Measurements from ENCODE around the gene ITGB3.

ITGB3 gene

DNA sequence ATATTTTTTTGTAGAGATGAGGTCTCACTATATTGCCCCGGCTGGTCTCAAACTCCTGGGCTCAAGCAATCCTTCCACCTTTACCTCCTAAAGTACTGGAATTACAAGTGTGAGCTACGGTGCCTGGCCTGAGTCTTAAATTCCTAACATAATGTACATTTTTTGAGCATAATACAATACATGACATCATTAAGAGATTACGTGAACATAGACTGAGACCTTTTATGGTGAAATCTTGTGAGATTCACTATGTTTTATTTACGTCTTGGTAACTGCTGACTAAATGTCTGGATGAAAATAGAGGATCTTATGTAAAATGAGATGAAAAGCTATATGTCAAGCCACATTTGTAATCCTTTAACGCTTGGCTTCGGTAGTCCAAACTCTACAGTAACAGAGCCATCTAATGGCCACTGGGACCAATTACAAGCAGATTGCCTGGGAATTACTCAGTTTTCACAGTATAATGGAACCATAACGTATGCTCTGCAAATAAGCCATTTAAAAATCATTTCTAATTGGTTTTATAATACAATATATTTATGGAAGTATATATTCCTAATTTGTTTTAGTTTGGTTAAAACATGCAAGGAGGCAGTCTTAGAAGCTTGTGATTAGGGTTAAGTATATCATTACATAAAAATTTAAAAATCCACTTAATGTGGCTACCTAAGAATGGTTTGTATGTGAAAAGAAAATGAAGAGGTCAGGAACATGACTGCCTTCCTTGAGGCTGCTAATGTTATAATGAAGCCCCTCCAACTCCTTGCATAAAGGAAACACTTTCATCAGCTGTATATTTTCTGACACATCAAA, 62.0 kb downstream of the ITGB3 start:
- TF ChIP-seq, protein P1, sequence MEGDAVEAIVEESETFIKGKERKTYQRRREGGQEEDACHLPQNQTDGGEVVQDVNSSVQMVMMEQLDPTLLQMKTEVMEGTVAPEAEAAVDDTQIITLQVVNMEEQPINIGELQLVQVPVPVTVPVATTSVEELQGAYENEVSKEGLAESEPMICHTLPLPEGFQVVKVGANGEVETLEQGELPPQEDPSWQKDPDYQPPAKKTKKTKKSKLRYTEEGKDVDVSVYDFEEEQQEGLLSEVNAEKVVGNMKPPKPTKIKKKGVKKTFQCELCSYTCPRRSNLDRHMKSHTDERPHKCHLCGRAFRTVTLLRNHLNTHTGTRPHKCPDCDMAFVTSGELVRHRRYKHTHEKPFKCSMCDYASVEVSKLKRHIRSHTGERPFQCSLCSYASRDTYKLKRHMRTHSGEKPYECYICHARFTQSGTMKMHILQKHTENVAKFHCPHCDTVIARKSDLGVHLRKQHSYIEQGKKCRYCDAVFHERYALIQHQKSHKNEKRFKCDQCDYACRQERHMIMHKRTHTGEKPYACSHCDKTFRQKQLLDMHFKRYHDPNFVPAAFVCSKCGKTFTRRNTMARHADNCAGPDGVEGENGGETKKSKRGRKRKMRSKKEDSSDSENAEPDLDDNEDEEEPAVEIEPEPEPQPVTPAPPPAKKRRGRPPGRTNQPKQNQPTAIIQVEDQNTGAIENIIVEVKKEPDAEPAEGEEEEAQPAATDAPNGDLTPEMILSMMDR (IDR thresholded peaks at IDR 0.05): peak; percentile 84

DNA sequence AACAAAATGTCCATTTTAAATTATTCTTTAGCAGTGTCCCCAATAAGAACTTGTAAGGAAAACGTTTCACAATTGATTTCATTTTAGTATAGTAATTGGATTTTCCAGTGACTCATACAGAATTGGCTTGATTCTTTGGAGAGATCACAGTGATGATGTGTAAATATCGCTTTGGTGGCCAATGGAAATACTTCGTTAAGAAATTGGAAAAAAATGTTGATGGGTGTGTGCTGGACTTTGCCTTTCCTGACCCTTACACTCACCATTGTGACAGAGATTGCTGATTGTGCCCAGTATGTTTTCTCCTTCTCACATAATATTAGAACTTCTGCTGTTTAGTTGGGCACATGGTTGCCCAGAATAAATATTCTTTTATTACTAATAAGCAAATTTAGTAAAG, 62.7 kb downstream of the ITGB3 start:
- TF ChIP-seq, protein P1 (IDR thresholded peaks at IDR 0.05): no peak

DNA sequence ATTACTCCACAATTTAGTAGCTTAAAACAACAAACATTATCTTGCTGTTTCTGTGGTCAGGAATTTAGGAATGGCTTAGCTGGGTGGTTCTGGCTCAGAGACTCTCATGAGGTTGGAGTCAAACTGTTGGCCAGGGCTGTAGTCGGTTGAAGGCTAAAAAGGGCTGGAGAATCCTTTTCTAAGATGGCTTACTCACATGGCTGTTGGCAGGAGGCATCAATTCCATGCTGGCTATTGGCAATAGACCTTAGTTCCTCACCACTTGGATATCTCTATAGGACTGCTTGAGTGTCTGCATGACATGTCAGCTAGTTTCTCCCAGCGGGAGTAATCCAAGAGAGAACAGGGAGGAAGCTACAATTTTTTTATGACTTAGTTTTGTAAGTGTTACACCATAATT, 63.5 kb downstream of the ITGB3 start:
- TF ChIP-seq, protein P1 (IDR thresholded peaks at IDR 0.05): no peak

DNA sequence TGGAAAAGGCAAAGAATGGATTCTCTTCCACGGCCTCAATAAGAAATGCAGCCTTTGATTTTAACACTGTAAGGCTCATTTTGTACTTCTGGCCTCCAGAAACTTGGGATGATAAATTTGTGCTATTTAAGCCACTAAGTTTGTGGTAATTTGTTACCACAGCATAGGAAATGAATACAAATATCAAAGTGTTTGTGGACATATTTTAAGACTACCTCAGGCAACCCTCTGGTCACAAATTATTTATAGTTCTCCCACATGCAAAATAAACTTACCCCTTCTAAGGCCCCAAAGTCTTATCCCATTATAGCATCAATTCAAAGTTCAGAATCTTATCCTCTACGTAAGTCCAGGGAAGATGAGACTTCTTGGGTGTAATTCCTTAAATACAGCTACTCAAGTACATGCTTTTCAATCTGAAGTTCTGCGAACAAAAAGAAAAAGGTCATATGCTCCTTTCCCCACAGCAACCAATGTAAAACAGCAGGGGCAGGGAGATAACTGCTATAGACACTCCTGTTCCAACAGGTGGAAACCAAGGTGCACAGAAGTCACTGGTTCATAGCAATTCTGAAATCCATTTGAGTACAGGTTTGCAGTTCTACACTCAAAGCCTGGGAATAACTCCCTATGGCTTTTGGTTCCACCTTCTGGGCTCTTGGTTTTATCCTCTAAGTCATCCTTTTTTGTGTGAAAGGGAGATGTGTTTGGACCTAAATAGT, 64.7 kb downstream of the ITGB3 start:
- TF ChIP-seq, protein P1 (IDR thresholded peaks at IDR 0.05): no peak

DNA sequence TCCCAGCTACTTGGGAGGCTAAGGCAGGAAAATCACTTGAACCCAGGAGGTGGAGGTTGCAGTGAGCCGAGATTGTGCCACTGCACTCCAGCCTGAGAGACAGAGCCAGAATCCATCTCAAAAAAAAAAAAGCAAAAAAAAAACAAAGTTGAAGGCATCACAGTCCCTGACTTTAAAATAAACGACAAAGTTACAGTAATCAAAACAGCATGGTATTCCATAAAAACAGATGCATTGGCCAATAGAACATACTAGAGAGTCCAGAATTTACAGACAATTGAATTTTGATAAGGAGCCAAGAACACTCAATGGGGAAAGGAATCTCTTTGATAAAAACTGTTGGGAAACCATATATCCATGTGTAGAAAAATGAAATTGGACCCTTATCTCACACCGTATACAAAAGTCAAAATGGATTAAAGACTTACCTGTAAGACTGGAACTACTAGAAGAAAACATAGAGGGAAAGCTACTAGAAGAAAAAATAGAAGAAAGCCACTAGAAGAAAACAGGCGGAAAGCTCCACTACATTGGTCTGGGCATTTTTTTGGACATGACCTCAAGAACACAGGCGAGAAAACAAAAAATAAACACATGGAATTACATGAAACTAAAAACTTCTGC, 67.4 kb downstream of the ITGB3 start:
- TF ChIP-seq, protein P1 (IDR thresholded peaks at IDR 0.05): no peak

DNA sequence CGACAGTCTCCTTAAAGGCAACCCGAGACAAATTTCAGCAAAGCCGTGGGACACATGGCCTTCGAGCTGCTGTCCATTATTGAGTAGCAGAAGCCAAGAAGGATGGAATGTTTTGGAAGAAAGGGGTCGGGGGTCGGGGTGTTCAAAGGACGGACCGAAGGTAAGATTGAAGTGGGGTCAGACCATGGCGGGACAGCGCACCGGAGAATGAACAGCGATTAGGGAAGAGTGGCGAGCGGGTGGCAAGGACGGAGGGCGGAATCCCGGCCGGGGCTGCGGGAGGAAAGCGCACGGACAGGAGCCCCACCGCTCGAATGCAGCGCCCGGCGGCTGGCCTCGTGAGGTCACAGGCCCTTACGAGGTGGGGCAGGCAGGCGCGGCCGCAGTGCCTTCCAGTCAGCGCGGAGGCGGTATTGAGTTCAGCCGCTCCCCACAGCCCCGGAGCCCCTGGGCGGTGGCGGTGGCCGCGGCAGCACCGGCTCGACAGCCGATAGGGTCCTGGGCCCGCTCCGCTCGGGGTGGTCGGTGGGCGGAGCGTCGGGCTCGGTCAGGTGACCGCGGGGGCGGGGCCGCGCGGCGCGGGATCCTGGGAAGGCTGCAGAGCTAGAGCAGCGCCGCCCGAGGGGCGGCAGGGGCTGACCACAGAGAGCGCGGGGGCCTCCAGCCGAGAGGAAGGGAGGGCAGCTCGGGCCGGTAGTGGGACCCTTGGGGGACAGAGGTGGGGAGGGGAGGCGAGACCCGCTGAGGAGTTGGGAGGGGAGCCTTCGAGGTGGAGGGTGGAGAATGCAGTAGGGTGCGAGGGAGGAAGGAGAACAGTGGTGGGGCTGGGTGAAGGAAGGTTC, 70.0 kb downstream of the ITGB3 start, which contains the start of gene EFCAB13:
Gene EFCAB13, plus strand, starts transcription at position 574 of the 842 bp plus-strand sequence. CDS start 4,399 bp downstream, outside the sequence.
- TF ChIP-seq, protein P1 (IDR thresholded peaks at IDR 0.05): no peak
